PC-9 (cell line): ENCODE results near the gene ANAPC15.

Experiments used
- EZH2 ChIP-seq: fragments of 200-600 bp; sonication (generic); IDR thresholded peaks from 2 replicates; pipeline ENCODE4 v1.8.0; 2017; ENCODE audit warnings: antibody characterized with exemption, low read depth
- TF ChIP-seq, protein P1 (sequence below): fragments of 200-600 bp; sonication (generic); conservative IDR thresholded peaks from 2 replicates; pipeline ENCODE4 v1.6.1; 2017; ENCODE audit warnings: mixed run types, antibody characterized with exemption, mild to moderate bottlenecking, moderate library complexity

DNA sequence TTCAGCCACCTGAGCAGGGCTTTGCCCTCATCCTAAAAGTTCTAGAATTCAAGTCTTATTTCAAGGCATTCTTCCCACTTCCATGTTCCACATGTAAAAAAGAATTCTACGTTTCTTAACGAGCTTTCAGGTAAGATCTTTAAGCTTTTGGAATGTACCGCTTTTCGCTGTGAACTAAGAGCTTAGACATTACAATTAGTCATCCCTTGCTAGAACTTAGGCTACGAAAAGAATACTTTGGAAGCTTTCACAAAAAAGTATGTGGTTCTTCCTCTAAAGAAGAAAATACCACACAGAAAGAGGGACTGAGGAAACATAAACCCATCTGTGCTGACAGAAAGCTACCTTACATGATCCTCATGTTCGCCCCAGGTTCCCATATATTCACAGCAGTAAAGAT is 34.0 kb downstream of the ANAPC15 start:
- TF ChIP-seq, protein P1, sequence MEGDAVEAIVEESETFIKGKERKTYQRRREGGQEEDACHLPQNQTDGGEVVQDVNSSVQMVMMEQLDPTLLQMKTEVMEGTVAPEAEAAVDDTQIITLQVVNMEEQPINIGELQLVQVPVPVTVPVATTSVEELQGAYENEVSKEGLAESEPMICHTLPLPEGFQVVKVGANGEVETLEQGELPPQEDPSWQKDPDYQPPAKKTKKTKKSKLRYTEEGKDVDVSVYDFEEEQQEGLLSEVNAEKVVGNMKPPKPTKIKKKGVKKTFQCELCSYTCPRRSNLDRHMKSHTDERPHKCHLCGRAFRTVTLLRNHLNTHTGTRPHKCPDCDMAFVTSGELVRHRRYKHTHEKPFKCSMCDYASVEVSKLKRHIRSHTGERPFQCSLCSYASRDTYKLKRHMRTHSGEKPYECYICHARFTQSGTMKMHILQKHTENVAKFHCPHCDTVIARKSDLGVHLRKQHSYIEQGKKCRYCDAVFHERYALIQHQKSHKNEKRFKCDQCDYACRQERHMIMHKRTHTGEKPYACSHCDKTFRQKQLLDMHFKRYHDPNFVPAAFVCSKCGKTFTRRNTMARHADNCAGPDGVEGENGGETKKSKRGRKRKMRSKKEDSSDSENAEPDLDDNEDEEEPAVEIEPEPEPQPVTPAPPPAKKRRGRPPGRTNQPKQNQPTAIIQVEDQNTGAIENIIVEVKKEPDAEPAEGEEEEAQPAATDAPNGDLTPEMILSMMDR, result no peak
- no peak for TF ChIP-seq EZH2
